ENCODE results near the gene SHANK3. TPM values are rescaled to one million over a fixed set of nuclear protein-coding genes. Genes with fewer than 3 reads are reported as not detected.

SHANK3 gene
- total and polyA plus RNA-seq, 2 donors (not counting 1 experiment from before 2014, with no cell fraction given) = not detected

DNA sequence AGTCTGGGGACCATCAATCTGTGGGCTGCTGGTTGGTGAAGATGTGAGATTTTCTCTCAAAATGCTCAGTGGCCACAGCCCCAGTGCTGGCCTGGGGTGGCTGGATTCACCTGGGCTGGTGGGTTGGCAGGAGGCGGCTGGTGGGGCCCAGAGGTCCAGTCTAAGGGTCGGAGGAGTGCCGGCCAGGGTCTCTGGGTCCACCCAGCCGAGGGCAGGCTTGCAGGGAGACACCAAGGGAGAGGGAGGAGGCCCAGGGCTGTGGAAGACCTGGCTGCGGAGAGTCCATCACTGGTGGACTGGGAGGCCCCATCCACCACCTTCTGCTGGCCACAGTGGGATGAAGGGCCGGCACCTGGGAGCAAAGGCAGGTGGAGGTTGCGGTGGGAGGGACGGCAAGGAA lies 582 bp upstream of the SHANK3 start:
- H3K27ac Mint-ChIP-seq = no peak overlapping the region
- 27% methylated on average over 6 of the region's 8 CpGs for WGBS (ENCODE audit: insufficient coverage)
- ATAC-seq (ENCODE audit: low read depth) (no peak), DNase-seq (no peak)
- Histone ChIP-seq H3K4me2 (replicated peaks; ENCODE audit: low read depth, low read length, poor library complexity, severe bottlenecking) (no peak overlapping the region), H3K27me3 (replicated peaks in 1 of 4; ENCODE audit: control extremely low read depth in 1 of 4, control insufficient read depth in 3 of 4, insufficient read depth in 4 of 4, low read length in 3 of 4) (peaks cover 0 to 58% (median 28%) of the 10 kb centered on the region in 4 experiments), H3K36me3 (replicated peaks in 1 of 2; ENCODE audit: control extremely low read depth in 1 of 2, control insufficient read depth in 1 of 2, extremely low read depth in 1 of 2, insufficient read depth in 2 of 2, low read length in 1 of 2) (no peaks in the 10 kb centered on the region), H4K20me1 (ENCODE audit: control insufficient read depth, insufficient read depth, low read length, poor library complexity, severe bottlenecking) (no peaks in the 10 kb centered on the region), H3K4me3 (ENCODE audit: control extremely low read depth in 1 of 5, extremely low read depth in 1 of 5, insufficient read depth in 1 of 5, low read depth in 2 of 5, low read length in 4 of 5) (no peak overlapping the region), H3K9ac (ENCODE audit: low read length) (no peak overlapping the region), H3K79me2 (ENCODE audit: control insufficient read depth, insufficient read depth, low read length) (no peaks in the 10 kb centered on the region), H3K4me1 (ENCODE audit: control insufficient read depth in 2 of 2, insufficient read depth in 2 of 2, low read length in 2 of 2) (peaks cover 20 to 25% of the 10 kb centered on the region in 2 donors), H3K27ac (ENCODE audit: low read length in 2 of 2) (no peak overlapping the region), H3K9me3 (ENCODE audit: control extremely low read depth in 1 of 3, control insufficient read depth in 2 of 3, insufficient read depth in 1 of 3, low read length in 2 of 3) (peaks cover 0 to 25% (median 0%) of the 10 kb centered on the region in 3 donors), H2AFZ (ENCODE audit: insufficient read depth, low read depth, low read length, poor library complexity, severe bottlenecking) (no peak overlapping the region)
- intact Hi-C loops (cut with micrococcal nuclease) = no loop called here
- no peaks in the 10 kb centered on the region for H3K9me3 Mint-ChIP-seq (ENCODE audit: insufficient read depth)
- no peak overlapping the region for H3K4me3 Mint-ChIP-seq
- peaks cover 52% of the 10 kb centered on the region for H3K27me3 Mint-ChIP-seq
- ChIA-PET POLR2A (interaction anchor here (0.7 kb wide), 1 partner anchor 94 kb away, joined by 3 read pairs; the partner anchor contains the start of gene CPT1B), CTCF (no interaction called here)
- peaks cover 17% of the 10 kb centered on the region for H3K4me1 Mint-ChIP-seq
- TF ChIP-seq, protein P1, sequence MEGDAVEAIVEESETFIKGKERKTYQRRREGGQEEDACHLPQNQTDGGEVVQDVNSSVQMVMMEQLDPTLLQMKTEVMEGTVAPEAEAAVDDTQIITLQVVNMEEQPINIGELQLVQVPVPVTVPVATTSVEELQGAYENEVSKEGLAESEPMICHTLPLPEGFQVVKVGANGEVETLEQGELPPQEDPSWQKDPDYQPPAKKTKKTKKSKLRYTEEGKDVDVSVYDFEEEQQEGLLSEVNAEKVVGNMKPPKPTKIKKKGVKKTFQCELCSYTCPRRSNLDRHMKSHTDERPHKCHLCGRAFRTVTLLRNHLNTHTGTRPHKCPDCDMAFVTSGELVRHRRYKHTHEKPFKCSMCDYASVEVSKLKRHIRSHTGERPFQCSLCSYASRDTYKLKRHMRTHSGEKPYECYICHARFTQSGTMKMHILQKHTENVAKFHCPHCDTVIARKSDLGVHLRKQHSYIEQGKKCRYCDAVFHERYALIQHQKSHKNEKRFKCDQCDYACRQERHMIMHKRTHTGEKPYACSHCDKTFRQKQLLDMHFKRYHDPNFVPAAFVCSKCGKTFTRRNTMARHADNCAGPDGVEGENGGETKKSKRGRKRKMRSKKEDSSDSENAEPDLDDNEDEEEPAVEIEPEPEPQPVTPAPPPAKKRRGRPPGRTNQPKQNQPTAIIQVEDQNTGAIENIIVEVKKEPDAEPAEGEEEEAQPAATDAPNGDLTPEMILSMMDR (IDR thresholded peaks at IDR 0.05) = no peak
- no peak for TF ChIP-seq EZH2 (IDR thresholded peaks at IDR 0.05; ENCODE audit: borderline replicate concordance, insufficient read depth, low read depth, low read length, poor library complexity, severe bottlenecking)

DNA sequence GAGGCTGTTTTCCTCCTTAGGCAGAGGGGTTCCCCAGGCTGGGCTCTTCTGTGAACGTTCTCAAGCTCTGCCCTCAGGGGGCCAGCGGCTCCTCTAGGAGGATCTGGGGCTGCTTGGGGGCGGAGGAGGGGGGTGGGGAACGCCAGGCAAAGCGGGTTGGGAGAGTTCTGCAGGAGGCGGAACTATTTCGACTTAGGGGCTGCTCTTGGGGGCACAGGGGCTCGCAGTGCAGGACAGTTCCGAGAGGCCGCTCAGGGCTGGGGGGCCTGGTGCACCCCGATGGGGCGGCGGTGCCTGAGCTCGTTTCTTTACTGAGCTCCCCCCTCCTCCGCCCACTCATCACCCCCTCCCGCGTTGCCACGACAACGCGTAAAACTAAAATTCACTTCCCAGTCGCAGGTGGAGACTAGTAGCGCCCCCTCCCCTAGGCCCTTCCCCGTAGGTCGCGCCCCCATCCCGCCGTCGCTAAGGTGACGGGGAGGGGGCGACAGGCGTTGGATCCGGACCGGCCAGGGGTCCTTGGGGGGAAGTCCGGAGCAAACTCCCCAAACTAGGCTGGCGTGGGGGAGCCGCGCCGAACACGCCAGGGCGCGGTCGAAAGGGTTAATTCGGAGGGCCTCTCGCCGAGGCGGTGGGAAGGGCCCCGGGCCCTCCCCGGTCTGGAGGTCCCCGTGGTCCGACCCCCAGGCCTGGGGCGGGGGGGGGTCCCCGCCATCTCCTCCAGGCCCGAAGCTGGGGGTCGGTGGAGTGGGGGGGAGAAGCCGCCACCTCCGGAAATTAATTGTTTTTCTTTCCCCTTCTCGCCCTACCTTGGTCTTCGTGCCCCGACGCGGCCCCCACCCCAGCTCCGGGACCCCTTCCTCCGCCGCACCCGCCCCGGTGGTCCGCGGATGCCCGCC lies 857 bp downstream of the SHANK3 start:
- Mint-ChIP-seq H3K27ac (no peak overlapping the region), H3K9me3 (ENCODE audit: insufficient read depth) (no peaks in the 10 kb centered on the region), H3K4me3 (peak overlapping the region; percentile 77), H3K27me3 (peaks cover 44% of the 10 kb centered on the region), H3K4me1 (peaks cover 17% of the 10 kb centered on the region)
- 2% methylated on average over 56 of the region's 69 CpGs for WGBS (ENCODE audit: insufficient coverage)
- H3K27ac ChIP-seq (ENCODE audit: low read length in 2 of 2) = no peak overlapping the region
- DNase-seq (peak; percentile 70), ATAC-seq (ENCODE audit: low read depth) (peak; percentile 38)
- peaks cover 0 to 29% (median 0%) of the 10 kb centered on the region in 3 donors for H3K9me3 ChIP-seq (ENCODE audit: control extremely low read depth in 1 of 3, control insufficient read depth in 2 of 3, insufficient read depth in 1 of 3, low read length in 2 of 3)
- H3K4me3 ChIP-seq (ENCODE audit: control extremely low read depth in 1 of 5, extremely low read depth in 1 of 5, insufficient read depth in 1 of 5, low read depth in 2 of 5, low read length in 4 of 5) = peak overlapping the region in 4 of 5 experiments; percentile 26 to 47 (median 43)
- ChIA-PET CTCF (no interaction called here), POLR2A (interaction anchor here (0.7 kb wide), 1 partner anchor 1013 kb away, joined by 3 read pairs; no protein-coding TSS in a partner anchor)
- H3K4me1 ChIP-seq (ENCODE audit: control insufficient read depth in 2 of 2, insufficient read depth in 2 of 2, low read length in 2 of 2) = peaks cover 20 to 25% of the 10 kb centered on the region in 2 donors
- intact Hi-C loops (cut with micrococcal nuclease) = no loop called here
- H3K79me2 ChIP-seq (ENCODE audit: control insufficient read depth, insufficient read depth, low read length) = no peaks in the 10 kb centered on the region
- peak overlapping the region; percentile 21 for H2AFZ ChIP-seq (ENCODE audit: insufficient read depth, low read depth, low read length, poor library complexity, severe bottlenecking)
- peak overlapping the region; percentile 90 for H3K4me2 ChIP-seq (replicated peaks; ENCODE audit: low read depth, low read length, poor library complexity, severe bottlenecking)
- H4K20me1 ChIP-seq (ENCODE audit: control insufficient read depth, insufficient read depth, low read length, poor library complexity, severe bottlenecking) = no peaks in the 10 kb centered on the region
- H3K36me3 ChIP-seq (replicated peaks in 1 of 2; ENCODE audit: control extremely low read depth in 1 of 2, control insufficient read depth in 1 of 2, extremely low read depth in 1 of 2, insufficient read depth in 2 of 2, low read length in 1 of 2) = no peaks in the 10 kb centered on the region
- H3K9ac ChIP-seq (ENCODE audit: low read length) = peak overlapping the region; percentile 56
- H3K27me3 ChIP-seq (replicated peaks in 1 of 4; ENCODE audit: control extremely low read depth in 1 of 4, control insufficient read depth in 3 of 4, insufficient read depth in 4 of 4, low read length in 3 of 4) = peaks cover 0 to 51% (median 28%) of the 10 kb centered on the region in 4 experiments
- TF ChIP-seq, protein P1 (IDR thresholded peaks at IDR 0.05) = no peak
- TF ChIP-seq EZH2 (IDR thresholded peaks at IDR 0.05; ENCODE audit: borderline replicate concordance, insufficient read depth, low read depth, low read length, poor library complexity, severe bottlenecking) = peak; percentile 84
